ENCODE results near the gene SCN4B.

- no peak for TF ChIP-seq POLR2A (IDR thresholded peaks at IDR 0.05)
- no peak for TF ChIP-seq CTCF (IDR thresholded peaks at IDR 0.05)
These were observed 65.5 kb downstream of the SCN4B start, which contains the start of gene SMIM35 for GRCh38 chr11:118086913-118087768.
